GM12878 (cell line): ENCODE data around the gene LLCFC1. TPM values are rescaled to one million over a fixed set of nuclear protein-coding genes. Genes with fewer than 3 reads are reported as not detected.

Experiments
- ATAC-seq: fragments of 200-7000 bp; cut with Tn5 transposase; 3 replicates; pipeline ENCODE4 v1.9.1; 2020; ENCODE audit warnings: mild to moderate bottlenecking, moderate library complexity
- BruUV-seq: library from RNA; stranded (reverse); fragments of 400-500 nt; replicated peaks from 2 replicates; lab custom pipeline; 2021; lab: Mats Ljungman, UMichigan
- CTCF ChIA-PET: fragments of 300-600 bp; sonication (Branson Sonifier 250); formaldehyde crosslinking; extraction: SDS; loops from one replicate; lab custom pipeline; 2021; ENCODE audit warnings: inconsistent platforms; lab: Yijun Ruan, JAX
- POLR2A ChIA-PET: fragments of 350-600 bp; formaldehyde crosslinking; extraction: SDS; loops from one replicate; lab custom pipeline; 2021; ENCODE audit warnings: inconsistent platforms; lab: Charles Lee
- RAD21 ChIA-PET: fragments of 300-600 bp; sonication (Branson Sonifier 250); formaldehyde crosslinking; loops from one replicate; lab custom pipeline; 2023; ENCODE audit warnings: antibody characterized with exemption; ENCODE audit not compliant: unreplicated experiment; lab: Charles Lee
- SMC1A ChIA-PET: fragments of 300-600 bp; sonication (Branson Sonifier 250); formaldehyde crosslinking; loops from one replicate; lab custom pipeline; 2023; ENCODE audit not compliant: unreplicated experiment, uncharacterized antibody; lab: Charles Lee
- DNase-seq: peaks from one replicate; pipeline ENCODE4 v3.0.0-alpha.2; 2011; ENCODE audit warnings: low read depth, low spot score
- FAIRE-seq: peaks from 3 replicates; lab custom pipeline; 2011; peaks lifted over from hg19 to GRCh38; lab: Jason Lieb, UNC
- H2AFZ ChIP-seq: 2 replicates; pipeline ENCODE4 v1.6.0; 2011; ENCODE audit warnings: low read depth, low read length, control low read depth; ENCODE audit not compliant: control insufficient read depth
- H3K27ac ChIP-seq: 2 replicates; pipeline ENCODE4 v1.5.1; 2011; ENCODE audit warnings: control low read depth; ENCODE audit not compliant: control insufficient read depth, insufficient read depth
- H3K27me3 ChIP-seq, 2 experiments: replicated peaks in 1 of 2; 2 replicates each; pipeline versions ENCODE4 v1.6.0 to v1.6.1; 2011; ENCODE audit warnings: low read length in 1 of 2; ENCODE audit not compliant: control insufficient read depth in 2 of 2, insufficient read depth in 2 of 2
- H3K36me3 ChIP-seq, 2 experiments: 2 replicates each; pipeline ENCODE4 v1.5.1; 2011; ENCODE audit warnings: low read length in 1 of 2; ENCODE audit not compliant: control insufficient read depth in 2 of 2, insufficient read depth in 2 of 2
- H3K4me1 ChIP-seq: 2 replicates; pipeline ENCODE4 v1.6.1; 2011; ENCODE audit warnings: mild to moderate bottlenecking, low read length, moderate library complexity, mixed read lengths; ENCODE audit not compliant: control insufficient read depth, insufficient read depth
- H3K4me2 ChIP-seq: 2 replicates; pipeline ENCODE4 v1.6.0; 2011; ENCODE audit warnings: control low read depth; ENCODE audit not compliant: control insufficient read depth, insufficient read depth
- H3K4me3 ChIP-seq: fragments of 200-600 bp; sonication (generic); 2 replicates; pipeline ENCODE4 v1.5.1; 2016
- H3K79me2 ChIP-seq: 2 replicates; pipeline ENCODE4 v1.6.0; 2011; ENCODE audit warnings: low read length; ENCODE audit not compliant: control insufficient read depth, insufficient read depth
- H3K9ac ChIP-seq: 2 replicates; pipeline ENCODE4 v1.8.0; 2011; ENCODE audit warnings: low read length, control low read depth, mixed read lengths; ENCODE audit not compliant: control insufficient read depth, insufficient read depth
- H3K9me3 ChIP-seq: replicated peaks from 3 replicates; pipeline ENCODE4 v1.5.1; 2011; ENCODE audit warnings: mild to moderate bottlenecking, low read length; ENCODE audit not compliant: control insufficient read depth, insufficient read depth
- H4K20me1 ChIP-seq: 2 replicates; pipeline ENCODE4 v1.6.0; 2011; ENCODE audit not compliant: control insufficient read depth, insufficient read depth
- CBX5 ChIP-seq: sonication (generic); IDR thresholded peaks from 2 replicates; pipeline ENCODE4 v1.6.1; 2016; ENCODE audit warnings: low read depth, moderate library complexity, mild to moderate bottlenecking, inconsistent platforms
- CTCF ChIP-seq, 3 experiments: IDR thresholded peaks in 2 of 3; conservative IDR thresholded peaks in 1 of 3; 2 replicates each; pipeline ENCODE4 v1.5.1; 2011; ENCODE audit warnings: low read depth in 3 of 3, low read length in 3 of 3, mild to moderate bottlenecking in 3 of 3, control low read depth in 2 of 3, moderate library complexity in 2 of 3, inconsistent platforms in 1 of 3, mixed read lengths in 1 of 3; ENCODE audit not compliant: control insufficient read depth in 2 of 3, insufficient read depth in 1 of 3; ENCODE audit errors: extremely low read depth in 1 of 3
- WGBS: methylation state at CpG from one replicate; pipeline ENCODE4 v1.1.6; 2016; ENCODE audit warnings: low lambda C conversion rate; ENCODE audit not compliant: insufficient replicate concordance, insufficient coverage; ENCODE audit errors: missing lambda C conversion rate; 5-methylcytosine and 5-hydroxymethylcytosine counted together
- in situ Hi-C: fragments of 300-500 bp; cut with MboI; formaldehyde crosslinking; loops from 9 replicates; pipeline ENCODE4 v1.14.3; 2018; ENCODE audit warnings: mixed read lengths
- intact Hi-C: fragments of 100-400 bp; cut with micrococcal nuclease; formaldehyde crosslinking; loops from one replicate; pipeline ENCODE4 v1.14.2; 2022; ENCODE audit not compliant: unreplicated experiment
- polyA plus RNA-seq, 11 experiments: library from polyadenylated mRNA; depleted of rRNA in 4 of 11; unstranded in 6 of 11; stranded (reverse) in 5 of 11; fragments of >200 nt; fragmentation: Nextera tagmentation in 4 of 11; fragmentation: Illumina TruSeq in 1 of 11; extraction: Ambion mirVana in 4 of 11; extraction: Trizol in 1 of 11; gene quantifications; 1 replicate in 1 of 11; 2 replicates in 10 of 11; pipeline versions ENCODE4 v1.2.1 to v1.2.3, GENCODE V29; 2011 to 2016; ENCODE audit warnings: inconsistent platforms in 2 of 11, missing spikeins in 2 of 11, low read depth in 1 of 11
- total RNA-seq, 4 experiments: library from RNA; depleted of rRNA in 3 of 4; stranded (reverse); fragments of >200 nt in 3 of 4; fragmentation: Illumina TruSeq in 1 of 4; extraction: Trizol in 1 of 4; gene quantifications; 2 replicates each; pipeline versions ENCODE4 v1.2.1 to v1.2.3, GENCODE V29; 2013 to 2021

Gene LLCFC1
- total and polyA plus RNA-seq, 10 of the 15 experiments (the other 5 are each of a cell fraction or from before 2014, with no cell fraction given) = not detected

GRCh38 chr7:142960955-142961512 is 21.8 kb downstream of the LLCFC1 start:
- intact Hi-C loops = no loop called here

More at GRCh38 chr7:142960955-142961512, 21.8 kb downstream of the LLCFC1 start:
- H3K4me2 ChIP-seq = no peak overlapping the region
- H3K9me3 ChIP-seq = no peaks in the 10 kb centered on the region; the same call in 2 of the 3 replicates
- no peak overlapping the region for H3K4me3 ChIP-seq
- POLR2A ChIA-PET = no interaction called here
- SMC1A ChIA-PET = interaction anchor here (1.2 kb wide), 2 partner anchors 79 to 80 kb away, joined by 3 read pairs; no protein-coding TSS in a partner anchor
- H3K79me2 ChIP-seq = no peaks in the 10 kb centered on the region
- FAIRE-seq (no peak), DNase-seq (no peak), ATAC-seq (peak; percentile 51)
- H3K27me3 ChIP-seq = no peaks in the 10 kb centered on the region; a peak in 3 of 4 replicates
- no peak for TF ChIP-seq CBX5
- TF ChIP-seq CTCF (IDR thresholded peaks at IDR 0.05 in 2 of 3, conservative IDR thresholded peaks at IDR 0.05 in 1 of 3; ENCODE audit: control insufficient read depth in 2 of 3, extremely low read depth in 1 of 3, insufficient read depth in 1 of 3, low read depth in 3 of 3, low read length in 3 of 3) = peak; percentile 21 to 25 (median 24); a peak in 4 of 6 replicates
- H3K36me3 ChIP-seq = no peaks in the 10 kb centered on the region
- no peak overlapping the region for H3K9ac ChIP-seq
- no peak overlapping the region for H3K27ac ChIP-seq
- 2% methylated on average over 5 of the region's 5 CpGs for WGBS
- CTCF ChIA-PET = interaction anchor here (0.7 to 1.4 kb wide), 8 partner anchors 9 to 1188 kb away, joined by 3 to 6 read pairs (median 4); no protein-coding TSS in a partner anchor
- H3K4me1 ChIP-seq = no peaks in the 10 kb centered on the region
- in situ Hi-C loops = no loop called here
- H2AFZ ChIP-seq = no peak overlapping the region
- RAD21 ChIA-PET = interaction anchor here (1.4 kb wide), 1 partner anchor 80 kb away, joined by 4 read pairs; no protein-coding TSS in a partner anchor
- BruUV-seq = no TSS peak
- no peaks in the 10 kb centered on the region for H4K20me1 ChIP-seq
